Measurements from ENCODE around the gene ZBTB8OS. TPM values are rescaled to one million over a fixed set of nuclear protein-coding genes. Genes with fewer than 3 reads are reported as not detected.

Gene ZBTB8OS
- total and polyA plus RNA-seq, 2 of the 8 experiments (the other 6 are each of a cell fraction or from before 2014, with no cell fraction given), result 68.0 to 74.2 TPM

GRCh38 chr1:32606565-32607371 is 43.6 kb downstream of the ZBTB8OS start:
- Histone ChIP-seq H3K23ac (ENCODE audit: insufficient read length) (no peak overlapping the region), H2AFZ (ENCODE audit: low read length) (no peak overlapping the region), H2BK120ac (replicated peaks; ENCODE audit: low read depth, low read length) (no peak overlapping the region), H2BK20ac (ENCODE audit: low read length) (no peak overlapping the region), H3K18ac (ENCODE audit: extremely low read depth, low read length) (no peak overlapping the region), H4K91ac (replicated peaks; ENCODE audit: insufficient read length, low read length) (no peak overlapping the region), H4K5ac (ENCODE audit: insufficient read length, low read depth, low read length) (no peak overlapping the region), H3K79me2 (ENCODE audit: control insufficient read depth in 1 of 2, insufficient read depth in 2 of 2, low read length in 2 of 2) (no peaks in the 10 kb centered on the region), H4K20me1 (replicated peaks in 1 of 2; ENCODE audit: control insufficient read depth in 1 of 2, insufficient read depth in 2 of 2, low read length in 2 of 2) (peaks cover 0 to 2% of the 10 kb centered on the region in 2 experiments), H2BK5ac (ENCODE audit: low read depth, low read length) (no peak overlapping the region), H3K4me1 (replicated peaks in 1 of 4; ENCODE audit: control insufficient read depth in 3 of 4, insufficient read depth in 4 of 4, low read length in 3 of 4) (no peaks in the 10 kb centered on the region; a peak in 1 of 7 replicates), H3K36me3 (ENCODE audit: control insufficient read depth in 2 of 4, insufficient read depth in 4 of 4, low read length in 3 of 4) (no peaks in the 10 kb centered on the region; a peak in 2 of 8 replicates), H2AK5ac (ENCODE audit: low read depth, low read length) (no peak overlapping the region), H3K27ac (ENCODE audit: low read depth, low read length) (no peak overlapping the region), H2BK15ac (ENCODE audit: low read length) (no peak overlapping the region), H3K27me3 (replicated peaks in 1 of 4; ENCODE audit: control insufficient read depth in 3 of 4, extremely low read depth in 1 of 4, insufficient read depth in 3 of 4, low read length in 3 of 4) (no peaks in the 10 kb centered on the region), H3K56ac (replicated peaks; ENCODE audit: insufficient read length, low read depth, low read length) (no peak overlapping the region), H4K8ac (ENCODE audit: extremely low read depth, insufficient read depth, low read length) (no peak overlapping the region), H3K4me2 (ENCODE audit: insufficient read depth in 1 of 2, low read depth in 2 of 2, low read length in 2 of 2) (no peak overlapping the region), H3K9me3 (ENCODE audit: insufficient read depth in 2 of 2, low read depth in 1 of 2, low read length in 1 of 2) (peaks cover 0 to 2% of the 10 kb centered on the region in 2 experiments; a peak in 1 of 4 replicates), H3K9ac (replicated peaks in 1 of 4; ENCODE audit: extremely low read depth in 1 of 4, low read depth in 3 of 4, low read length in 3 of 4) (no peak overlapping the region), H3K14ac (ENCODE audit: insufficient read length) (no peak overlapping the region), H3K4me3 (ENCODE audit: extremely low read depth in 1 of 4, insufficient read depth in 2 of 4, low read depth in 3 of 4, low read length in 4 of 4) (no peak overlapping the region), H3K23me2 (ENCODE audit: low read depth, low read length) (no peaks in the 10 kb centered on the region), H3K79me1 (ENCODE audit: low read depth, low read length) (no peaks in the 10 kb centered on the region), H3K4ac (replicated peaks; ENCODE audit: insufficient read length, low read depth, low read length) (no peak overlapping the region), H2BK12ac (ENCODE audit: low read depth, low read length) (no peak overlapping the region)
- TF ChIP-seq JUND (IDR thresholded peaks at IDR 0.05; ENCODE audit: low read length) (no peak), CTCF (IDR thresholded peaks at IDR 0.05; ENCODE audit: control extremely low read depth in 1 of 3, insufficient read depth in 1 of 3, low read depth in 1 of 3, low read length in 3 of 3) (no peak), ZNF274 (IDR thresholded peaks at IDR 0.05; ENCODE audit: borderline replicate concordance, extremely low read depth, low read length) (no peak), TEAD4 (IDR thresholded peaks at IDR 0.05; ENCODE audit: low read depth, low read length) (no peak)
- CTCF ChIA-PET (ENCODE audit: partially characterized antibody), result interaction anchor here (0.8 to 1.5 kb wide), 3 partner anchors 14 to 206 kb away, joined by 3 to 7 read pairs (median 4); no protein-coding TSS in a partner anchor
- FAIRE-seq (no peak), DNase-seq (ENCODE audit: low read depth in 1 of 2, low spot score in 2 of 2) (no peak)
- POLR2A ChIA-PET (ENCODE audit: partially characterized antibody), result interaction anchor here (0.7 to 1.6 kb wide), 4 partner anchors 11 to 44 kb away, joined by 3 to 8 read pairs (median 4); partner anchors contain the start of gene RBBP4
- WGBS, 2 experiments (ENCODE audit: extremely low coverage in 1 of 2, insufficient coverage in 1 of 2, insufficient read length in 1 of 2, insufficient replicate concordance in 2 of 2, low coverage in 1 of 2, low lambda C conversion rate in 2 of 2, missing lambda C conversion rate in 1 of 2), result 93% methylated on average over 11 of the region's 11 CpGs; no CpG with 5 or more reads in 1 of the 2 experiments

Data from H1 (cell line).